Muscle layer of duodenum (tissue), 2 donors: ENCODE results near the gene ADGRE2.

Source experiments
- H3K27ac ChIP-seq: one replicate; pipeline ENCODE4 v1.7.0; 2013; ENCODE audit warnings: mild to moderate bottlenecking, low read length
- H3K27me3 ChIP-seq: one replicate; pipeline ENCODE4 v1.7.0; 2013; ENCODE audit warnings: low read depth, mild to moderate bottlenecking, control low read depth, low read length
- H3K36me3 ChIP-seq, 2 donors: one replicate each; pipeline ENCODE4 v1.7.0; 2013; ENCODE audit warnings: low read length in 2 of 2, control low read depth in 1 of 2, mild to moderate bottlenecking in 1 of 2; ENCODE audit not compliant: insufficient read depth in 2 of 2, control insufficient read depth in 1 of 2
- H3K4me1 ChIP-seq, 2 donors: one replicate each; pipeline ENCODE4 v1.7.0; 2013; ENCODE audit warnings: low read length in 2 of 2, mild to moderate bottlenecking in 2 of 2, control low read depth in 1 of 2, moderate library complexity in 1 of 2; ENCODE audit not compliant: insufficient read depth in 2 of 2, control insufficient read depth in 1 of 2
- H3K4me3 ChIP-seq, 2 donors: one replicate each; pipeline ENCODE4 v1.7.0; 2013; ENCODE audit warnings: low read length in 2 of 2, low read depth in 1 of 2, mild to moderate bottlenecking in 1 of 2
- H3K9me3 ChIP-seq, 2 donors: one replicate each; pipeline ENCODE4 v1.7.0; 2013; ENCODE audit warnings: low read length in 2 of 2, control low read depth in 1 of 2, mild to moderate bottlenecking in 1 of 2; ENCODE audit not compliant: control insufficient read depth in 1 of 2
- donor health status: healthy.

Gene ADGRE2

GRCh38 chr19:14731200-14731599, 47.2 kb downstream of the ADGRE2 start:
- Histone ChIP-seq H3K27ac (no peak overlapping the region), H3K4me3 (no peak overlapping the region), H3K4me1 (no peaks in the 10 kb centered on the region), H3K27me3 (no peaks in the 10 kb centered on the region), H3K36me3 (peaks cover 0 to 14% of the 10 kb centered on the region in 2 donors), H3K9me3 (peaks cover 8 to 49% of the 10 kb centered on the region in 2 donors)

GRCh38 chr19:14728595-14728994, 49.8 kb downstream of the ADGRE2 start:
- Histone ChIP-seq H3K9me3 (peaks cover 23 to 73% of the 10 kb centered on the region in 2 donors), H3K36me3 (peaks cover 0 to 10% of the 10 kb centered on the region in 2 donors), H3K4me3 (peak overlapping the region in 1 of 2 donors; percentile 12), H3K27me3 (no peaks in the 10 kb centered on the region), H3K27ac (no peak overlapping the region), H3K4me1 (no peaks in the 10 kb centered on the region)

- Histone ChIP-seq H3K9me3 (peaks cover 62 to 93% of the 10 kb centered on the region in 2 donors), H3K27me3 (no peaks in the 10 kb centered on the region), H3K27ac (no peak overlapping the region), H3K4me3 (peak overlapping the region in 1 of 2 donors; percentile 8), H3K4me1 (no peaks in the 10 kb centered on the region), H3K36me3 (peaks cover 24 to 73% of the 10 kb centered on the region in 2 donors)
These were observed 56.2 kb downstream of the ADGRE2 start for GRCh38 chr19:14722127-14722526.

- Histone ChIP-seq H3K4me3 (peak overlapping the region; percentile 23 to 61), H3K36me3 (peaks cover 48 to 99% of the 10 kb centered on the region in 2 donors), H3K27ac (no peak overlapping the region), H3K27me3 (no peaks in the 10 kb centered on the region), H3K9me3 (peaks cover 67 to 94% of the 10 kb centered on the region in 2 donors), H3K4me1 (no peaks in the 10 kb centered on the region)
These were observed 59.2 kb downstream of the ADGRE2 start for GRCh38 chr19:14719162-14719561.

- Histone ChIP-seq H3K4me3 (peak overlapping the region; percentile 23 to 61), H3K27ac (no peak overlapping the region), H3K4me1 (no peaks in the 10 kb centered on the region), H3K27me3 (no peaks in the 10 kb centered on the region), H3K9me3 (peaks cover 65 to 94% of the 10 kb centered on the region in 2 donors), H3K36me3 (peaks cover 48 to 99% of the 10 kb centered on the region in 2 donors)
These were observed 59.7 kb downstream of the ADGRE2 start for GRCh38 chr19:14718522-14719116.

GRCh38 chr19:14715841-14716240, 62.5 kb downstream of the ADGRE2 start:
- H3K27me3 ChIP-seq, result no peaks in the 10 kb centered on the region

GRCh38 chr19:14704450-14704849, 73.9 kb downstream of the ADGRE2 start:
- peaks cover 60 to 96% of the 10 kb centered on the region in 2 donors for H3K36me3 ChIP-seq
- H3K4me1 ChIP-seq, result no peaks in the 10 kb centered on the region
- peaks cover 0 to 18% of the 10 kb centered on the region in 2 donors for H3K9me3 ChIP-seq
- H3K4me3 ChIP-seq, result no peak overlapping the region
- H3K27me3 ChIP-seq, result no peaks in the 10 kb centered on the region
- H3K27ac ChIP-seq, result no peak overlapping the region

More at GRCh38 chr19:14715841-14716240, 62.5 kb downstream of the ADGRE2 start:
- Histone ChIP-seq H3K4me1 (no peaks in the 10 kb centered on the region), H3K9me3 (peaks cover 58 to 91% of the 10 kb centered on the region in 2 donors), H3K27ac (no peak overlapping the region), H3K36me3 (peaks cover 53 to 99% of the 10 kb centered on the region in 2 donors), H3K4me3 (peak overlapping the region in 1 of 2 donors; percentile 61)

GRCh38 chr19:14703833-14704232, 74.5 kb downstream of the ADGRE2 start:
- H3K27ac ChIP-seq, result no peak overlapping the region
- no peaks in the 10 kb centered on the region for H3K27me3 ChIP-seq
- peaks cover 61 to 95% of the 10 kb centered on the region in 2 donors for H3K36me3 ChIP-seq
- H3K9me3 ChIP-seq, result peaks cover 0 to 18% of the 10 kb centered on the region in 2 donors
- H3K4me3 ChIP-seq, result peak overlapping the region in 1 of 2 donors; percentile 24
- no peaks in the 10 kb centered on the region for H3K4me1 ChIP-seq

- Histone ChIP-seq H3K36me3 (peaks cover 53 to 90% of the 10 kb centered on the region in 2 donors), H3K4me3 (no peak overlapping the region), H3K9me3 (peaks cover 0 to 14% of the 10 kb centered on the region in 2 donors), H3K4me1 (no peaks in the 10 kb centered on the region), H3K27ac (no peak overlapping the region), H3K27me3 (no peaks in the 10 kb centered on the region)
These were observed 77.5 kb downstream of the ADGRE2 start for GRCh38 chr19:14700711-14701375.

GRCh38 chr19:14699641-14700040, 78.7 kb downstream of the ADGRE2 start:
- Histone ChIP-seq H3K27ac (no peak overlapping the region), H3K27me3 (no peaks in the 10 kb centered on the region), H3K4me1 (no peaks in the 10 kb centered on the region), H3K36me3 (peaks cover 62 to 90% of the 10 kb centered on the region in 2 donors), H3K4me3 (no peak overlapping the region), H3K9me3 (peaks cover 0 to 14% of the 10 kb centered on the region in 2 donors)

GRCh38 chr19:14695471-14695870, 82.9 kb downstream of the ADGRE2 start:
- H3K4me1 ChIP-seq, result peaks cover 0 to 12% of the 10 kb centered on the region in 2 donors
- no peak overlapping the region for H3K27ac ChIP-seq
- peaks cover 29 to 63% of the 10 kb centered on the region in 2 donors for H3K36me3 ChIP-seq
- H3K27me3 ChIP-seq, result no peaks in the 10 kb centered on the region
- no peak overlapping the region for H3K4me3 ChIP-seq
- H3K9me3 ChIP-seq, result no peaks in the 10 kb centered on the region
